GM19043 (cell line): ENCODE data around the gene CYP2C18.
"Not testable (repeated sequence)": the region's sequence is repeated elsewhere in the genome, so short reads cannot be mapped to it uniquely, and the experiment has no call there.

Experiments
- ATAC-seq: cut with Tn5 transposase; IDR thresholded peaks from one replicate; pipeline ENCODE4 v1.9.1; 2021; ENCODE audit warnings: low read depth; ENCODE audit not compliant: unreplicated experiment

Gene CYP2C18

DNA sequence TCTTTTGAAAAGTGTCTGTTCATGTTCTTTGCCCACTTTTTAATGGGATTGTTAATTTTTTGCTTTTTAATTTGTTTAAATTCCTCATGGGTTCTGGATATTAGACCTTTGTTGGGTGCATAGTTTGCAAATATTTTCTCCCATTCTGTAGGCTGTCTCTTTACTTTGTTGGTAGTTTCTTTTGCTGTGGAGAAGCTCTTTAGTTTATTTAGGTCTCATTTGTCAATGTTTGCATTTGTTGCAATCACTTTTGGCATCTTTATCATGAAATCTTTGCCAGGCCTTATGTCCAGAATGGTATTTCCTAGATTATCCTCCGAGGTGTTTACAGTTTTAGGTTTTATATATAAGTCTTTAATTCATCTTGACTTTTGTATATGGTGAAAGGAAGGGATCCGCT is 55.1 kb downstream of the CYP2C18 start:
- ATAC-seq: no peak

GRCh38 chr10:94747137-94747536 is 63.6 kb downstream of the CYP2C18 start:
- ATAC-seq: no peak

GRCh38 chr10:94747838-94748237 is 64.3 kb downstream of the CYP2C18 start:
- no peak for ATAC-seq

DNA sequence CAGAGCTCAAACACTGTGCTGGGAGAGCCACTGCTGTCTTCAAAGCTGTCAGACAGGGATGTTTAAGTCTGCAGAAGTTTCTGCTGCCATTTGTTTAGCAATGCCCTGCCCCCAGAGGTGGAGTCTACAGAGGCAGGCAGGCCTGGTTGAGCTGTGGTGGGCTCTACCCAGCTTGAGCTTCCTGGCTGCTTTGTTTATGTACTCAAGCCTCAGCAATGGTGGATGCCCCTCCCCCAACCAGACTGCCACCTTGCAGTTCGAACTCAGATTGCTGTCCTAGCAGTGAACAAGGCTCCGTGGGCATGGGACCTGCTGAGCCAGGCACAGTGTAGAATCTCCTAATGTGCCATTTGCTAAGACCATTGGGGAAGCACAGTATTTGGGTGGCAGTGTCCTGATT is 74.4 kb downstream of the CYP2C18 start:
- no peak for ATAC-seq

- ATAC-seq: no peak
Observed at GRCh38 chr10:94760586-94761178, 77.2 kb downstream of the CYP2C18 start.

- no peak for ATAC-seq
Observed at GRCh38 chr10:94762393-94762792, 78.9 kb downstream of the CYP2C18 start, which contains the start of gene CYP2C19. TSS of gene CYP2C19 (plus strand) at chr10:94762681. CDS start at chr10:94762706, 25 bp downstream.

DNA sequence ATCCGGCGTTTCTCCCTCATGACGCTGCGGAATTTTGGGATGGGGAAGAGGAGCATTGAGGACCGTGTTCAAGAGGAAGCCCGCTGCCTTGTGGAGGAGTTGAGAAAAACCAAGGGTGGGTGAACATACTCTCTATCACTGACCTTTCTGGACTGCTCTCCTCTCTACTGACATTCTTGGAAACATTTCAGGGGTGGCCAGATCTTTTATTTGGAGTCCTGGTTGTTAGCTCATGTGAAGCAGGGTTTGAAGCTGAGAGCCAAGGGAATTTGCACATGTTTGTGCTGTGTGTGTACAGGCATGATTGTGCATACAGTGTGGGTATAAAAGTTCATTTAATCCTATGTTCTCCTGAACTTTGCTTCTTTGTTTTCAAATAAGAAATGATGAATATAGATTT is 91.9 kb downstream of the CYP2C18 start:
- ATAC-seq: not testable (repeated sequence)

GRCh38 chr10:94777886-94778458 is 94.4 kb downstream of the CYP2C18 start:
- ATAC-seq: no peak

GRCh38 chr10:94780844-94781243 is 97.3 kb downstream of the CYP2C18 start:
- no peak for ATAC-seq

- no peak for ATAC-seq
Observed at GRCh38 chr10:94784256-94784655, 100.7 kb downstream of the CYP2C18 start.

GRCh38 chr10:94785211-94785610 is 101.7 kb downstream of the CYP2C18 start:
- no peak for ATAC-seq
